Panc1 (cell line): Measurements from ENCODE around the gene TAF4B. TPM values are rescaled to one million over a fixed set of nuclear protein-coding genes. Genes with fewer than 3 reads are reported as not detected.

Experiments used
- ATAC-seq: fragments of 200-7000 bp; cut with Tn5 transposase; 2 replicates; pipeline ENCODE4 v1.9.1; 2020; ENCODE audit warnings: mild to moderate bottlenecking, moderate library complexity
- BruUV-seq: library from RNA; stranded (reverse); fragments of 400-500 nt; replicated peaks from 2 replicates; lab custom pipeline; 2021; lab: Mats Ljungman, UMichigan
- CTCF ChIA-PET: fragments of 300-600 bp; sonication (Branson Sonifier 250); formaldehyde crosslinking; loops from one replicate; lab custom pipeline; 2022; ENCODE audit warnings: antibody characterized with exemption; lab: Charles Lee
- POLR2A ChIA-PET: fragments of 300-600 bp; sonication (Branson Sonifier 250); formaldehyde crosslinking; loops from one replicate; lab custom pipeline; 2022; ENCODE audit warnings: antibody characterized with exemption; lab: Charles Lee
- DNase-seq: peaks from one replicate; pipeline ENCODE4 v3.0.0-alpha.2; 2010; ENCODE audit warnings: low read depth, low spot score
- H3K27ac ChIP-seq: 2 replicates; pipeline ENCODE4 v1.5.1; 2011; ENCODE audit warnings: mild to moderate bottlenecking, low read length, inconsistent platforms
- H3K27me3 ChIP-seq: fragments of 200-500 bp; sonication (Bioruptor generic); 2 replicates; pipeline ENCODE4 v1.6.0; 2014; ENCODE audit warnings: low read length, inconsistent platforms; ENCODE audit not compliant: control insufficient read depth, insufficient read depth
- H3K36me3 ChIP-seq: fragments of 200-500 bp; sonication (Bioruptor generic); 2 replicates; pipeline ENCODE4 v1.5.1; 2014; ENCODE audit warnings: inconsistent platforms, mild to moderate bottlenecking, low read length, moderate library complexity; ENCODE audit not compliant: control insufficient read depth, insufficient read depth
- H3K4me1 ChIP-seq: 2 replicates; pipeline ENCODE4 v1.5.1; 2011; ENCODE audit warnings: inconsistent platforms, mild to moderate bottlenecking, low read length, moderate library complexity; ENCODE audit not compliant: control insufficient read depth, insufficient read depth
- H3K4me3 ChIP-seq, 2 experiments: 2 replicates each; pipeline ENCODE4 v1.5.1; 2011 to 2012; ENCODE audit warnings: low read depth in 2 of 2, low read length in 2 of 2, mild to moderate bottlenecking in 2 of 2, inconsistent platforms in 1 of 2, moderate library complexity in 1 of 2
- H3K9me3 ChIP-seq: fragments of 200-500 bp; sonication (Bioruptor generic); 2 replicates; pipeline ENCODE4 v1.5.1; 2014; ENCODE audit warnings: low read depth, mild to moderate bottlenecking, inconsistent platforms, low read length, moderate library complexity; ENCODE audit not compliant: control insufficient read depth, insufficient read depth
- POLR2AphosphoS5 ChIP-seq: IDR thresholded peaks from 2 replicates; pipeline ENCODE4 v1.6.1; 2012; ENCODE audit warnings: mild to moderate bottlenecking, low read depth, low read length, moderate library complexity
- SIN3A ChIP-seq: IDR thresholded peaks from 2 replicates; pipeline ENCODE4 v1.6.1; 2012; ENCODE audit warnings: low read depth, mild to moderate bottlenecking, low read length, moderate library complexity, borderline replicate concordance; ENCODE audit not compliant: insufficient read depth
- TCF7L2 ChIP-seq: IDR thresholded peaks from 2 replicates; pipeline ENCODE4 v1.6.1; 2011; ENCODE audit warnings: mild to moderate bottlenecking, low read depth, low read length, inconsistent platforms
- in situ Hi-C: cut with HindIII; loops from 2 replicates; pipeline ENCODE4 v1.10.0; 2016; ENCODE audit warnings: low sequenced_read_pairs, low pct_unique_long_range_greater_than_20kb
- intact Hi-C: fragments of 100-400 bp; cut with micrococcal nuclease; formaldehyde crosslinking; loops from one replicate; pipeline ENCODE4 v1.10.0; 2022; ENCODE audit not compliant: unreplicated experiment
- total RNA-seq: library from RNA; stranded (reverse); gene quantifications from one replicate; pipeline ENCODE4 v1.2.1, GENCODE V29; 2021; ENCODE audit not compliant: unreplicated experiment
- TF ChIP-seq, protein P1 (sequence below): fragments of 450-650 bp; IDR thresholded peaks from 2 replicates; pipeline ENCODE4 v1.5.1; 2017; ENCODE audit warnings: mild to moderate bottlenecking
- TF ChIP-seq, protein P2 (sequence below), 2 experiments: IDR thresholded peaks; 2 replicates each; pipeline ENCODE4 v1.6.1; 2011 to 2012; ENCODE audit warnings: low read depth in 2 of 2, control low read depth in 1 of 2, low read length in 1 of 2, mild to moderate bottlenecking in 1 of 2, moderate library complexity in 1 of 2; ENCODE audit not compliant: insufficient read depth in 1 of 2

TAF4B gene
- total RNA-seq, 1 experiment from 2014 or later, result 8.0 TPM

DNA sequence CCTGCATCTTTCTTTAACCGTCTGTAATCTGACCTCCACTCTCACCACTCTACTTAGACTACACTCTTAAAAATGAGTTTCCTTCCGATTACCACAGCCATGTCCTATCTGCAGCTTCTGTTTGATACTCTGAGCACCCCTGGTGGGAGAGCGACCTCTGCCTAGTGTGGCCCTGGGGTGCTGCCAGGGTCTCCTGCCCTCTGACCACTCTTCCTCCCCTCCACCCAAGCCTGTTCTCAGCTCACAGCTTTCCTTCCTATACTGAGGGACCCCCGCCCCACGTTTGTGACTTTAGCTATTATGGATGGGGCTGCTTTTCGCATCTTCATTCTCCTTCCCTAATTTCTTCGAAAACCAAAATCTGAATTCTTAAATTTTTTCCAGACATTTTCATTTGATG lies 189.4 kb downstream of the TAF4B start:
- Histone ChIP-seq H3K9me3 (0 out of 2 replicates have a peak, but pooled peaks cover 4% of the 10 kb centered on the region), H3K4me1 (no peaks in the 10 kb centered on the region), H3K27me3 (no peaks in the 10 kb centered on the region), H3K4me3 (no peak overlapping the region), H3K27ac (no peak overlapping the region), H3K36me3 (no peaks in the 10 kb centered on the region)
- intact Hi-C loops (no loop called here), in situ Hi-C loops (no loop called here)
- ATAC-seq (no peak), DNase-seq (no peak)
- no TSS peak for BruUV-seq
- CTCF ChIA-PET, result no interaction called here
- POLR2A ChIA-PET, result no interaction called here
- TF ChIP-seq SIN3A (no peak), POLR2AphosphoS5 (no peak), TCF7L2 (no peak)
- TF ChIP-seq, protein P1, sequence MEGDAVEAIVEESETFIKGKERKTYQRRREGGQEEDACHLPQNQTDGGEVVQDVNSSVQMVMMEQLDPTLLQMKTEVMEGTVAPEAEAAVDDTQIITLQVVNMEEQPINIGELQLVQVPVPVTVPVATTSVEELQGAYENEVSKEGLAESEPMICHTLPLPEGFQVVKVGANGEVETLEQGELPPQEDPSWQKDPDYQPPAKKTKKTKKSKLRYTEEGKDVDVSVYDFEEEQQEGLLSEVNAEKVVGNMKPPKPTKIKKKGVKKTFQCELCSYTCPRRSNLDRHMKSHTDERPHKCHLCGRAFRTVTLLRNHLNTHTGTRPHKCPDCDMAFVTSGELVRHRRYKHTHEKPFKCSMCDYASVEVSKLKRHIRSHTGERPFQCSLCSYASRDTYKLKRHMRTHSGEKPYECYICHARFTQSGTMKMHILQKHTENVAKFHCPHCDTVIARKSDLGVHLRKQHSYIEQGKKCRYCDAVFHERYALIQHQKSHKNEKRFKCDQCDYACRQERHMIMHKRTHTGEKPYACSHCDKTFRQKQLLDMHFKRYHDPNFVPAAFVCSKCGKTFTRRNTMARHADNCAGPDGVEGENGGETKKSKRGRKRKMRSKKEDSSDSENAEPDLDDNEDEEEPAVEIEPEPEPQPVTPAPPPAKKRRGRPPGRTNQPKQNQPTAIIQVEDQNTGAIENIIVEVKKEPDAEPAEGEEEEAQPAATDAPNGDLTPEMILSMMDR, result no peak
- TF ChIP-seq, protein P2, sequence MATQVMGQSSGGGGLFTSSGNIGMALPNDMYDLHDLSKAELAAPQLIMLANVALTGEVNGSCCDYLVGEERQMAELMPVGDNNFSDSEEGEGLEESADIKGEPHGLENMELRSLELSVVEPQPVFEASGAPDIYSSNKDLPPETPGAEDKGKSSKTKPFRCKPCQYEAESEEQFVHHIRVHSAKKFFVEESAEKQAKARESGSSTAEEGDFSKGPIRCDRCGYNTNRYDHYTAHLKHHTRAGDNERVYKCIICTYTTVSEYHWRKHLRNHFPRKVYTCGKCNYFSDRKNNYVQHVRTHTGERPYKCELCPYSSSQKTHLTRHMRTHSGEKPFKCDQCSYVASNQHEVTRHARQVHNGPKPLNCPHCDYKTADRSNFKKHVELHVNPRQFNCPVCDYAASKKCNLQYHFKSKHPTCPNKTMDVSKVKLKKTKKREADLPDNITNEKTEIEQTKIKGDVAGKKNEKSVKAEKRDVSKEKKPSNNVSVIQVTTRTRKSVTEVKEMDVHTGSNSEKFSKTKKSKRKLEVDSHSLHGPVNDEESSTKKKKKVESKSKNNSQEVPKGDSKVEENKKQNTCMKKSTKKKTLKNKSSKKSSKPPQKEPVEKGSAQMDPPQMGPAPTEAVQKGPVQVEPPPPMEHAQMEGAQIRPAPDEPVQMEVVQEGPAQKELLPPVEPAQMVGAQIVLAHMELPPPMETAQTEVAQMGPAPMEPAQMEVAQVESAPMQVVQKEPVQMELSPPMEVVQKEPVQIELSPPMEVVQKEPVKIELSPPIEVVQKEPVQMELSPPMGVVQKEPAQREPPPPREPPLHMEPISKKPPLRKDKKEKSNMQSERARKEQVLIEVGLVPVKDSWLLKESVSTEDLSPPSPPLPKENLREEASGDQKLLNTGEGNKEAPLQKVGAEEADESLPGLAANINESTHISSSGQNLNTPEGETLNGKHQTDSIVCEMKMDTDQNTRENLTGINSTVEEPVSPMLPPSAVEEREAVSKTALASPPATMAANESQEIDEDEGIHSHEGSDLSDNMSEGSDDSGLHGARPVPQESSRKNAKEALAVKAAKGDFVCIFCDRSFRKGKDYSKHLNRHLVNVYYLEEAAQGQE (IDR thresholded peaks at IDR 0.05; ENCODE audit: insufficient read depth in 1 of 2, low read depth in 2 of 2, low read length in 1 of 2), result no peak

DNA sequence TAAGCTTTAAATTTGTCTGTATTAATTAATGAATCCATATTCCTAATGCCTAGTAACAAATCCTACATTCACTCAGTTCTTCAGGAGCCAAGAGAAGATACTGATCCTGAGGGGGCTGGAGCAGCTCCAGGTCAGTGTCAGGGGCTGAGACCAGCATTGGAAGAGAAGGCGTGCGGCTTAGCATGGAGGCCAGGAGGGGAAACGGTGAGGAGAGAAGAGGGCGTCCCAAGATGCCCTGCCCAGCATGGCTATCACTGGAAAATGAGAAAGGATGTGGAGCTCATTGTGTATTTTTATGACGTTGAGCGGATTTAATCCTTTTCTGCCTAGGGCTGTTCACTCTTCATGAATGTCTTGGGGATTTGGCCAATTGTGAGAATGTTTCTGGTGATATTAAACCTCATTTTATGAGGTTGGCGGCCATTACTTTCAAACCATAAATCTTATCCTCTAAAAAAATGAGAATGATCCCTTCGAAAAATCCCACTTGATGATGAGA lies 190.5 kb downstream of the TAF4B start:
- 0 out of 2 replicates have a peak, but pooled peaks cover 4% of the 10 kb centered on the region for H3K9me3 ChIP-seq
- BruUV-seq, result no TSS peak
- DNase-seq (no peak), ATAC-seq (no peak)
- H3K27ac ChIP-seq, result no peak overlapping the region
- H3K4me3 ChIP-seq, result no peak overlapping the region
- no peaks in the 10 kb centered on the region for H3K4me1 ChIP-seq
- POLR2A ChIA-PET, result interaction anchor here (0.5 kb wide), 1 partner anchor 30 kb away, joined by 3 read pairs; no protein-coding TSS in a partner anchor
- intact Hi-C loops, result no loop called here
- in situ Hi-C loops, result no loop called here
- no peaks in the 10 kb centered on the region for H3K27me3 ChIP-seq
- TF ChIP-seq, protein P2 (IDR thresholded peaks at IDR 0.05; ENCODE audit: insufficient read depth in 1 of 2, low read depth in 2 of 2, low read length in 1 of 2), result no peak
- TF ChIP-seq TCF7L2 (no peak), POLR2AphosphoS5 (no peak), SIN3A (no peak)
- TF ChIP-seq, protein P1, result no peak
- CTCF ChIA-PET, result no interaction called here
- H3K36me3 ChIP-seq, result no peaks in the 10 kb centered on the region
